Measurements from ENCODE around the gene CST6.
A peak's percentile ranks its signal among the peaks of the same experiment; 100 is the strongest.
"Not testable (repeated sequence)": the region's sequence is repeated elsewhere in the genome, so short reads cannot be mapped to it uniquely, and the experiment has no call there.

Gene CST6

GRCh38 chr11:66012946-66013761 lies 1.3 kb downstream of the CST6 start:
- H3K27ac ChIP-seq: peak overlapping the region; percentile 80
- DNase-seq (ENCODE audit: low read depth, low spot score): peak; percentile 50

- no peak for DNase-seq (ENCODE audit: low read depth, low spot score)
- H3K27ac ChIP-seq: no peak overlapping the region
Observed at GRCh38 chr11:66013762-66014100, 1.9 kb downstream of the CST6 start.

DNA sequence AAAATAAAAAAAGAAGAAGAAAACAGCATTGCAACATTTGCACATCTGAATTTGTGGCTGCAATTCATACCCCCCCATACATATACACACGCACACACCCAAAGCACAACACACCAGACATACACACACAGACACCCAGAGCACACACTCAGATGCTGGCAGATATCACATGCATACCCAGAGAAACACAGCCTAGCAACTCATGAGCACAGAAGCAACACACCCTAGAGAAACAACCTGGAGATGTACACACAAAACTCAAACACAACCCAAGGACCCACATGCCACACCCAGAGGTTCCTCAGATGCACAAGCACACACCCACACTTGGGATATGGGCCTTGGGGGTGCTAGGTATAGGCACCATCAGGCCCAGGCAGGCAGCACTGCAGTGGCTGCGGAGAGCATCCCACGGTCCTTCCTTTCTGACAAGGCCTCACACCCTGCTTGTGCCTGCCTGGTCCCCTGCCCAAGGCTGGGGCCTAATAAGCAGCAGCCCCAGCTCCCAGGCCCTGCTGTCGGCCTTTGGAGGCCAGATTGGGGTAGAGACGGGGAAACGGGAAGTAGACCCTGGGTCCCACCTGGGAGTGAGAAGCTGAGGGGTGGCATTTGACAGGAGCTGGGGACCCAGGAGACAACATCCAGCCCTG lies 3.1 kb downstream of the CST6 start:
- peak overlapping the region; percentile 35 for H3K27ac ChIP-seq
- DNase-seq (ENCODE audit: low read depth, low spot score): no peak

DNA sequence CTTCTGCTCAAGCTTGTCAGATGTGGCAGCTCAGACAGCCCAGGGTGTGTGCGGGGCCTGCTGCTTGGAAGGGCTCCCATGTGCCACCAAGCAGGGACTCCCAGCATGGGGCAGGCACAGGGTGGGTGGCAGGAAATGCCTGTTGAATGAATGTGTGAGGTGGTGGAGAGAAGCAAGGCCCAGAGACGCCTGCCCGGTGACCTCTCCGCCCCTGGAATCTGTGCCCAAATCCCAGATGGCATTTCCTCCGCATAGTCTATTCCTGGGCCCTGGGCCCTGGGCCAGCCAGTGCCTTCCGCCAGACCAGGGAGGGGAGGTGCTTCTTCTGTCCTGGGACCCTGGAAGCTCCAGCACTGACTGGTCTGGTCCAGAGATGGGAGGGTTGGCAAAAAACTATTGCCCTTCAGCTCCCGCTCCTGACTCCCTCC lies 3.7 kb downstream of the CST6 start:
- peak overlapping the region; percentile 35 for H3K27ac ChIP-seq

DNA sequence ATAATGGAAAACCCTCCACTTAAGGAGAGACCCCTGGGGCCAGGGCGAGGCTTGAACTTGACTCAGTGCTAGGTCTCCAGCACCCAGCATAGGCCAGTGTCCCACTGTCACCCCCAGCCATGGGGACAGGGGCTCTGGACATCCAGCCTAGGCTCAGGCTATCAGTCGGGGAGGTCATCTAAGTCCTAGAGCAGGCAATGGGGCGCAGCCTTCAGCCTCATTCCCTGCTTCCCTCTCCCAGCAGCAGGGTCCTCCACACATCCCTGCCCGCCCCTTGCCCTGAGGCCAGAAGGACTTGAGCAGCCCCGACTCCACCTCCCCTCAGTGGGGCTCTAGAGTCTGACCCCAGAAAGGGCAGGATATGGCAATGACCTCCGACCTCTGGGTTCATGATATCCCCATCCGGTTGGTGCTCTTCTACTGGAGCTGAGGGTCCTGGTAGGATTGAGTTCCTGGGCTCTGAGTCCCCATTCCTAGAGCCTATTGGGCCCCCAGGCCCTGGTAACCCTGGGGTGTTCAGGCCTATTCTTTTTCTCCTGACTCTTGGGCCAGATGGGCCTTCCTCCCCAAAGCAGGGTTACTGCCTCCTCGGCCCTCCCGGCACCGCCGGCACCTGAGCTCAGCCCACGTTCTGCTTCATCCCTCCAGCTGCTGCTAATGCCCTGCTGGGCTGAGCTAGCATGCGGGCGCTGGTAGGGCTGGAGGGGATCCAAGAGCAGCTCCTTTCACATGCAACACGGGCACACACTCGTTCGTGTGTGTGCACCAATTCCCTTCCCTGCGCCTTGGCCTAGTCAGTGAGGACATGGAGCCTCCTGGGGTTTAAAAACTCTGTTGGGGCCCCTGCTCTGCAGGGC lies 4.4 kb downstream of the CST6 start:
- H3K27ac ChIP-seq: no peak overlapping the region
- DNase-seq (ENCODE audit: low read depth, low spot score): no peak

More for the DNA sequence above, 3.7 kb downstream of the CST6 start:
- no peak for DNase-seq (ENCODE audit: low read depth, low spot score)

- DNase-seq (ENCODE audit: low read depth, low spot score): no peak
- H3K27ac ChIP-seq: no peak overlapping the region
Observed at GRCh38 chr11:66016793-66017177, 5.0 kb downstream of the CST6 start.

DNA sequence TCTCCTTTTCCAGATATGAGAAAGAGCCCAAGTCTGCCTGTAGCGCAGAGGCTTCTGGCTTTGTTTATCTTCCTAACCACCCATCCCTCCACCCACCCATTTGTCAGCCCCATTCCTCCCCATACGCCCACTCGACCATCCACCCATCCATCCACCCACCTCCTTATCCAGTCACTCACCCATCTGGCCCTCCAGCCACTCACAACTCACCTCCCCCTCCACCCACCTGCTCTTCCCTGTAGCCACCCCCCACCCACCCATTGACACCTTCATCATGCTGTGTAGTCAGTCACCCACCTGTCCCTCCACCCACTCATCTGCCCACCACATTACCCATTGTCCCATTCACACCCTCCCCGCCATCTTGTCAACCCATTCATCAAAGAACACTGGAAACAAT lies 5.5 kb downstream of the CST6 start:
- no peak overlapping the region for H3K27ac ChIP-seq
- no peak for DNase-seq (ENCODE audit: low read depth, low spot score)

GRCh38 chr11:66020212-66020611 lies 8.4 kb downstream of the CST6 start:
- no peak for DNase-seq (ENCODE audit: low read depth, low spot score)

GRCh38 chr11:66020618-66021357 lies 9.0 kb downstream of the CST6 start:
- no peak for DNase-seq (ENCODE audit: low read depth, low spot score)
- H3K27ac ChIP-seq: no peak overlapping the region

More at GRCh38 chr11:66020212-66020611, 8.4 kb downstream of the CST6 start:
- H3K27ac ChIP-seq: no peak overlapping the region

GRCh38 chr11:66022401-66023185 lies 10.8 kb downstream of the CST6 start:
- no peak overlapping the region for H3K27ac ChIP-seq
- no peak for DNase-seq (ENCODE audit: low read depth, low spot score)

DNA sequence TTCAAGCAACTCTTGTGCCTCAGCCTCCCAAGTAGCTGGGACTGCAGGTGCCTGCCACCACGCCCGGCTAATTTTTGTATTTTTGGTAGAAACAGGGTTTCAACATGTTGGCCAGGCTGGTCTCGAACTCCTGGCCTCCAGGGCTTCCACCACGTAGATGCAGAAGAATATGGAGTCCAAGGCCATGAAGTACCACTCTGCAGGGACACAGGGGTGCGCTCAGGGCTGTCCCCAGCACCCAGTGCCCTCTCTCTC lies 11.3 kb downstream of the CST6 start:
- DNase-seq (ENCODE audit: low read depth, low spot score); H3K27ac ChIP-seq: not testable (repeated sequence)

DNA sequence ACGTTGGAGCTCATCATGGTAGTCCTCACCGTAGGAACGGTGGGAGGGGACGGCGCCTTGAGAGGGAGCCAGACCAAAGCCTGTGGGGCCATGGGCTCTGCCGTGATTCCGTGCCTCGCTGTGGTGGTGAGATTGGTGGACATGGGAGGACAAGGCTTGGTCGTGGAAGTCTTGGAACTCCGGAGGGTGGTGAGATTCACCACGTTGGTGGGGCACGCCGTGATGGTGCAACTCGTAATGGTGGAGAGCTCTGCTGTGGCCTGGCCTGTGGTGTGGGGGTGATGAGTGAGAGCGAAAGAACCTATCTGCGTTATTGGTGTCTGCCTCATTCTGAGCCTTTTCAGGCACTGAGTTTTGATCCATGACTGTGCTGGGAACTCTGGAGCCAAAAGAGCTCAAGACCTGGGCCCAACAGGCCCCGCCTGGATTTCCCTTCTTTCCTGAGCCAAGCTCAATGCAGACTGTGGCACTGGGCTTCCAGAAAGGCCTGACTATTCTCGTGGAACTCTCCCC lies 14.3 kb downstream of the CST6 start, which contains the start of gene CATSPER1:
CATSPER1 (minus strand) TSS at position 463 of the 513 bp plus-strand sequence; CDS start at position 363, 100 bp downstream.
- no peak within 1 kb of the TSS for H3K27ac ChIP-seq

DNA sequence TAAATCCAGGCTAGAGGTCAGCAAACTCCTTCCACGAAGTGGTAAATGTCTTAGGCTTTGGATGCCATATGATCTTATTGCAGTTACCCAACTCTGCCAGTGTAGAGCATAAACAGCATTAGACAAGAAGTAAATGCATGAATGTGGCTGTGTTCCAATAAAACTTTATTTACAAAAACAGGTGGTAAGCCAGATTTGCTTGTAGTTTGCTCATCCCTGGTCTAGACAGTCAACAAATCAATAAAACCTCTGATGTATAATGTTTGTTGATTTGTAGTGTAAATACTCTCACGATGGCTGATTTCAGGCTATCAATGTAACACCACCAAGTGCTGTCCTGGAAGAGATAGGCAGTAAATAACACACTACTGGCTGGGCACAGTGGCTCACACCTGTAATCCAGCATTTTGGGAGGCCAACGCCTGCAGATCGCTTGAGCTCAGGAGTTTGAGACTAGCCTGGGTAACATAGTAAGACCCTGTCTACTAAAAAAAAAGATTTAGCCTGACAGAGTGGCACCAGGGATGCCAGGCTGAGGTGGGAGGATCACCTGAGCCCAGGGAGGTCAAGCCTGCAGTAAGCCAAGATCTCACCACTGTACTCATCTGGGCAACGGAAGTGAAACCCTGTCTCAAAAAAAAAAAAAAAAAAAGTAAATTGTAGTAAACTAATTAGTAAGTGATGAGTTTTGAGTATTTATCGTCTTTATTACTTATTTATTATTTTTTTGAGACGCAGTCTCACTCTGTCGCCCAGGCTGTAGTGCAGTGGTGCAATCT lies 21.3 kb downstream of the CST6 start:
- DNase-seq (ENCODE audit: low read depth, low spot score): no peak
- no peak overlapping the region for H3K27ac ChIP-seq

More for the DNA sequence above, 14.3 kb downstream of the CST6 start, which contains the start of gene CATSPER1:
- no peak for DNase-seq (ENCODE audit: low read depth, low spot score)

DNA sequence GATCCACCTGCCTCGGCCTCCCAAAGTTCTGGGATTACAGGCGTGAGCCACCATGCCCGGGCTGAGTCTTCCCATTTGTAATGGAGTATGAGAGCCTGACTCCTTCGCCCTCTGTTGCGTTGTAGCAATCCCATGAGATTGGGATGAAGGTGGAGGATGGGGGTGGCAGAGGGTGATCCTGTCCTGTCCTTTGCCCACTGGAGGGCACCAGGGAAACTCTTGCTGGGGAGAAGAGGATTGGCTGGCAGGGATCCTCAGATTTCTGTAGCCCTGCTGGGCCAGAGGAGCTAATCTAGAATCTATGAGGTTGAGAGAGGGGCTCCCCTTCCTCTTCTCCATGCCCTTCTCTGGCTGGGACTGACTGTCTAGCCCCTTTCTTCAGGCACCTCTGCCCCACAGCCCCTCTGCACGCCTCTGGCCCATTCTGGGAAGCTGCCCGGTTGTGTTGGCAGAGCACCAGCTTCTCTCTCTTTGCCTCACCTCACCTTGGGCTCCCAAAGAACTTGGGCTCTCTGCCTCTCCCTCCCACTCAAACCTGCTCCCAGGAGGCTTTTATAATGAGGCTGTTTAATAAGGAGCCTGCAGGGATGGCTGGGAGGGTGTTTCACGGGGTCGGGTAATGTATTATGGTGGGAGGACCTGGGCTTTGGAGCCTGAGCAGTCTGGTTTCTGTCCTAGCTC lies 24.0 kb downstream of the CST6 start:
- DNase-seq (ENCODE audit: low read depth, low spot score): no peak
- H3K27ac ChIP-seq: no peak overlapping the region

- DNase-seq (ENCODE audit: low read depth, low spot score): no peak
- no peak overlapping the region for H3K27ac ChIP-seq
Observed at GRCh38 chr11:66036334-66036710, 24.5 kb downstream of the CST6 start.

- no peak overlapping the region for H3K27ac ChIP-seq
- DNase-seq (ENCODE audit: low read depth, low spot score): no peak
Observed at GRCh38 chr11:66037327-66037726, 25.5 kb downstream of the CST6 start.

DNA sequence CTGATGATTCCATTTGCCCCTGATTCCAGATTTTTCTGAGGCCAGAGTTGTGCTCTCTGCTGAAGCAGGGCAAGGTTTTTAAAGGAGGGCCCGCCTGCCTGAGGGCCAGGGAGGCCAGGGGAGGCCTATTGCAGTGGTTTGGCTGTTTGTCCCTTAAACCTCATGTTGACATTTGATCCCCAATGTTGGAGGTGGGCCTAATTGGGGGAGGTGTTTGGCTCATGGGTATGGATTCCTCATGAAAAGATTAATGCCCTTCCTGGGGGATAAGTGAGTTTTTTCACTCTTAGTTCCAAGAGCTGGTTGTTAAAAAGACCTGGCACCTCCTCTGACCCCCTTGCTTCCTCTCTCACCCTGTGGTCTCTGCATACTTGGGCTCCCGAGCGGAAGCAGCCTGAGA lies 28.0 kb downstream of the CST6 start:
- no peak for DNase-seq (ENCODE audit: low read depth, low spot score)
- no peak overlapping the region for H3K27ac ChIP-seq

All from epithelial cell of prostate (primary cell).